ENCODE measurements around the gene KCNJ1.

- TF ChIP-seq CTCF (IDR thresholded peaks at IDR 0.05) (peak; percentile 43), EZH2phosphoT487 (IDR thresholded peaks at IDR 0.05) (no peak), EZH2 (IDR thresholded peaks at IDR 0.05) (no peak)
These were observed 19.5 kb upstream of the KCNJ1 start for GRCh38 chr11:128886406-128887124.

Data from neural progenitor cell (in vitro differentiated cells).